Measurements from ENCODE around the gene MDK.

DNA sequence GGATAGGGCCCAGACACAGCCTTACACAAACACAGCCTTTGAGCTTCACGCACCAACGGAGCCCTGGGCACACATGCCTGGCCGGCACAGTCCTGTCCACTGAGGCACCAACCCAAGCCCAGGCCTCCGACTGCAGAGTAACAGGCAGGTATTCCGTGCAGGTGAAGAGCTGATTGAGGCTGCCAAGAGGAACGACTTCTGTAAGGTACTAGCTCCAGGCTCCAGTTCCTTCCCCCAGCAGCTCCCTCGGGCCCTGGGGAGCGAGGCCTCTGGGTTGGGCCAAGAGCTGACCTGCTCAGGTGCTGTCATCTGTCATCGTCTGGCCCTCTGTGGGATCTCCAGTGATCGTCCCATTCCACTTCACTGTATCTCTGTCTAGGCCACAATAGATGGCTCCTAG is 3.2 kb upstream of the MDK start:
- TF ChIP-seq, protein P1, sequence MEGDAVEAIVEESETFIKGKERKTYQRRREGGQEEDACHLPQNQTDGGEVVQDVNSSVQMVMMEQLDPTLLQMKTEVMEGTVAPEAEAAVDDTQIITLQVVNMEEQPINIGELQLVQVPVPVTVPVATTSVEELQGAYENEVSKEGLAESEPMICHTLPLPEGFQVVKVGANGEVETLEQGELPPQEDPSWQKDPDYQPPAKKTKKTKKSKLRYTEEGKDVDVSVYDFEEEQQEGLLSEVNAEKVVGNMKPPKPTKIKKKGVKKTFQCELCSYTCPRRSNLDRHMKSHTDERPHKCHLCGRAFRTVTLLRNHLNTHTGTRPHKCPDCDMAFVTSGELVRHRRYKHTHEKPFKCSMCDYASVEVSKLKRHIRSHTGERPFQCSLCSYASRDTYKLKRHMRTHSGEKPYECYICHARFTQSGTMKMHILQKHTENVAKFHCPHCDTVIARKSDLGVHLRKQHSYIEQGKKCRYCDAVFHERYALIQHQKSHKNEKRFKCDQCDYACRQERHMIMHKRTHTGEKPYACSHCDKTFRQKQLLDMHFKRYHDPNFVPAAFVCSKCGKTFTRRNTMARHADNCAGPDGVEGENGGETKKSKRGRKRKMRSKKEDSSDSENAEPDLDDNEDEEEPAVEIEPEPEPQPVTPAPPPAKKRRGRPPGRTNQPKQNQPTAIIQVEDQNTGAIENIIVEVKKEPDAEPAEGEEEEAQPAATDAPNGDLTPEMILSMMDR (IDR thresholded peaks at IDR 0.05) = no peak
- TF ChIP-seq, protein P2, sequence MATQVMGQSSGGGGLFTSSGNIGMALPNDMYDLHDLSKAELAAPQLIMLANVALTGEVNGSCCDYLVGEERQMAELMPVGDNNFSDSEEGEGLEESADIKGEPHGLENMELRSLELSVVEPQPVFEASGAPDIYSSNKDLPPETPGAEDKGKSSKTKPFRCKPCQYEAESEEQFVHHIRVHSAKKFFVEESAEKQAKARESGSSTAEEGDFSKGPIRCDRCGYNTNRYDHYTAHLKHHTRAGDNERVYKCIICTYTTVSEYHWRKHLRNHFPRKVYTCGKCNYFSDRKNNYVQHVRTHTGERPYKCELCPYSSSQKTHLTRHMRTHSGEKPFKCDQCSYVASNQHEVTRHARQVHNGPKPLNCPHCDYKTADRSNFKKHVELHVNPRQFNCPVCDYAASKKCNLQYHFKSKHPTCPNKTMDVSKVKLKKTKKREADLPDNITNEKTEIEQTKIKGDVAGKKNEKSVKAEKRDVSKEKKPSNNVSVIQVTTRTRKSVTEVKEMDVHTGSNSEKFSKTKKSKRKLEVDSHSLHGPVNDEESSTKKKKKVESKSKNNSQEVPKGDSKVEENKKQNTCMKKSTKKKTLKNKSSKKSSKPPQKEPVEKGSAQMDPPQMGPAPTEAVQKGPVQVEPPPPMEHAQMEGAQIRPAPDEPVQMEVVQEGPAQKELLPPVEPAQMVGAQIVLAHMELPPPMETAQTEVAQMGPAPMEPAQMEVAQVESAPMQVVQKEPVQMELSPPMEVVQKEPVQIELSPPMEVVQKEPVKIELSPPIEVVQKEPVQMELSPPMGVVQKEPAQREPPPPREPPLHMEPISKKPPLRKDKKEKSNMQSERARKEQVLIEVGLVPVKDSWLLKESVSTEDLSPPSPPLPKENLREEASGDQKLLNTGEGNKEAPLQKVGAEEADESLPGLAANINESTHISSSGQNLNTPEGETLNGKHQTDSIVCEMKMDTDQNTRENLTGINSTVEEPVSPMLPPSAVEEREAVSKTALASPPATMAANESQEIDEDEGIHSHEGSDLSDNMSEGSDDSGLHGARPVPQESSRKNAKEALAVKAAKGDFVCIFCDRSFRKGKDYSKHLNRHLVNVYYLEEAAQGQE (IDR thresholded peaks at IDR 0.05; ENCODE audit: insufficient read depth in 1 of 2, low read depth in 2 of 2, low read length in 1 of 2) = no peak
- no peak for TF ChIP-seq POLR2AphosphoS5 (IDR thresholded peaks at IDR 0.05; ENCODE audit: low read depth, low read length)

Data from Panc1 (cell line).